Inferior parietal cortex (tissue), 1 donor: ENCODE results near the gene FARP1.

ENCODE experiments used
- DNase-seq: peaks from one replicate; pipeline ENCODE4 v3.0.0-alpha.2; 2016; ENCODE audit errors: extremely low spot score

The FARP1 gene

DNA sequence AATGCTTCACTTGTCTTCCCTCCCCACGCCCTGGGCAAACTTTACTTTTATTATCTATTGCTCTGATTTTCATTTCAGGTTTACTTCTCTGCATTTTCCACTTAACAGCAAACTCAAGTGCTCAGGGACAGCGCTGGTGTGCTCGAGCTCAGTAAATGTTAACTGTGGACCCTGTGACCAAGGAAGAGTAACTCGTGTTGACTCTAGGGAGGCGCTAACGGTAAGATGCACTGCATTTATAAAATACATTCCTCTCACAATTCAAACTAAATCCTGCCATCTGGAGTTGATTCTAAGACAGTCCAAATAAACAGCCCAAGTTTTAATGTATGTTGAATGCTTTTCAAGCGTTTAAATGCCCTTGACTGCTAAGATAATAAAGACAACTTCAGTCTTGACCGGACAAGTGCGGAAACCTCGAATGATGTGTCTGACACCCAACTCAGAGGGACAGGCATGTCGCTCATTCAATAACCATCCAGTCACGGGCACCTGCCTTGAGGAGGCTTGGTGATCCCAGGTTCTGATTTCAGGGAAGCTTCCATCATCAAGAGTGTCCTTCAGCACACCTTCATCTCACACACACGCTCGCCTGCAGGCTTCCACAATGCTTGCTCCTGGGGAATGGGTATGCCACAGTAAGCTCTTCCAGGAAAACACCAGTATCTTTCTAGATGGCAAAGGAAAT lies 340.9 kb downstream of the FARP1 start:
- no peak for DNase-seq

GRCh38 chr13:98484289-98485219 lies 341.7 kb downstream of the FARP1 start:
- DNase-seq = no peak

DNA sequence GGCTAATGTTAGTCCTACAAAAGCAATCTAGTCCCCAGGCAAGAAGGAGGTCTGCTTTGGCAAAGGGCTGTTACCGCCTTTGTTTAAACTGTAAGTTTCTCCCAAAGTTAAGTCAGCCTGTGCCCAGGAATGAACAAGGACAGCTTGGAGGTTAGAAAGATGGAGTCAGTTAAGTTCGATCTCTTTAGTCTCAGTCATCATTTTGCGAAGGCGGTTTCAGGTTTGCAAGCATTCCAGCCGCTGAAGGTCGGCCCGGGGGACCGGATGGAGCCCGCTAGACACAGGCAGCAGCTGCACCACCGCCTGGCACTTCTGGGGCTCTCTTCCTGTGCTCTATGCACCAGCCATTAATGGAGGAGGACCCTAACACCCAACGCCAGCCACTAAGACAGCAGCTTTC lies 342.7 kb downstream of the FARP1 start:
- no peak for DNase-seq

DNA sequence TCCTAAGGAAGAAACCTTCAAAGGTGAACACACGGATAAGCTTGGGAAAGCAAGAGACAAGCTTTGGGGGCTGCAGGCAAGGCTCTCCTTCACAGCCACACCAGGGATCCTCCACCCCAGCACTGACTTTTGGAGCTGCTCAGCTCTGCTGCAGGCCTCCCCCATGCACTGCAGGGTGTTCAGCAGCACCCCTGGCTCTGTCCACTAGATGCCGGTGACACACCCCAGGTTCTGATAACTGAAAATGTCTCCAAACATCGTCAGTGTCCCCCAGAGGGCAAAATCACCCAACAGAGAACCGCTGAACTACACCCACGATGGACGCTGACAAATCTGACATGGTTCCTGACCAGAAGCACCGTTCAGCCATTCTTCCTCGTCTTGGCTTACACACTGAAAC lies 343.5 kb downstream of the FARP1 start:
- no peak for DNase-seq

DNA sequence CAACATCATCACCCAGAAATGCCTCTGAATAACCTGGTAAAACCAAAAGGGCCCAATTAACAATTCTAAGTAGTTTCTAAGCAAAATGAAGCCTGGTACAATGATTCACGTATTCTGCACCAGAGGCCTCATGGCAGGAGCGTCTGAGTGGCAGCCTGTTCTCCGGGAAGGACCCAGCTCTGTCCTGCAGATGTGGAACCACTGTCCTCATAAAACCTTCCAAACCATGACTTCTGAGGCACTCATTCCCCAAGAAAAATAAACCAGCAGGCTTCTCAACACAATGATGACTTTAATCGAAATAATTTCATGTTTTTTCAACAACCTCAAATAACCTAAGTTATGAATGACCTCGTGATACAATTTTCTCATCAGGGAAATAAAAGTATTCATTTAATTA lies 344.1 kb downstream of the FARP1 start:
- no peak for DNase-seq

- no peak for DNase-seq
Measured at GRCh38 chr13:98487522-98487921, 344.6 kb downstream of the FARP1 start.

GRCh38 chr13:98488736-98489135 lies 345.8 kb downstream of the FARP1 start:
- no peak for DNase-seq

DNA sequence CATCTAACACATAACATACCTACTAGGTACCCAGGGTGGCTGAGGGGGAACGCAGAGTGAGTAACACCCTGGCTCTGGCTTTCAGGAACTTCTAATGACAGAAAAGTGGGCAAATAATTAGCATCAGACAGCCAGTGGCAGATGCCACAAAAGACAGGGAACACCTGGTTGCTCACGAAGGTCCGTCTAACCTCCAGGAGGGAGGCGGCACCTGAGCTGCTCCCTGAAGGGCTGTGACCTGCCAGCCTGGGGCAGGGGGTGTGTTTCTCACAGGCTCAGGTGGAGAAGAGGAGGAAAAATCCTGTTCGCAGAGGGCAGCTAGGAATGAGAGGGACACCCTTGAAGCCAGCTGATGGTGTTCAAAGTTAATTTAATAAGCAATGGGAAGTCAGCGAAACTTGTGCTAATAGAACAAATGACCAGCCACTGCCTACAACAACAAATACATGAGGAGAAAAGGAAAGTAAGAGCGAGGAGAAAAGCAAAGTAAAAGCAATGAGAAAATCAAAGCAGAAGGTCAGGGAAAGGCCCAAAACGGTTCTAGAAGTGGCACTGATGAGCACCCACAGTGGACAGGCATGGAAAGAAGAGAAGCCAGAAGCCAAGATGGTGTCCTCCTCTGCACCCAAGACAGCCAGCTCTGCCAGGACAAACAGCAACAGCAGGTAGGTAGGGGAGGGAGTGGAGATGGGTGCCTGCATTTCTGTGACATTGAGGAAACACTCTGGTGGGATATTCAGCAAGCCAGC lies 346.7 kb downstream of the FARP1 start:
- DNase-seq = no peak

GRCh38 chr13:98490195-98490836 lies 347.4 kb downstream of the FARP1 start:
- no peak for DNase-seq

DNA sequence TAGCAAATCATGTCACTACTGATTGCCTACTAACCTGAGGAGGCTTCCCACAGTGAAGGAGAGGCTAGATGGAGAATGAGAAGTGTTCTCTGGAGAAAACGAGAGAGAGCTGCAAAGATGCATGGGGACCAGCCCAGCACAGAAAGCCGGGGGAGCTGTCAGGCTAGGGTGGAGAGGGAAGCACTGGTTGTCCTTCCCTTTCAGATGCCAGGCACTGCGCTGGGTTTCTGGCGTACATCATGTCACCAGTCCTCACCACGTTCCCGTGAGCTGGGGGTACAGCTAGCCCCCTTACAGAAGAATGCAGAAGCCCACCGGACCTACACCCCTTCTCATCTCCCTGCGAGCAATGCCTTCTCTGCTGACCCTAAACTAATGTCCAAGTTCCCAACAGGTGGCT lies 348.0 kb downstream of the FARP1 start:
- DNase-seq = no peak

- DNase-seq = no peak
Measured at GRCh38 chr13:98492335-98493041, 349.6 kb downstream of the FARP1 start.

- no peak for DNase-seq
Measured at GRCh38 chr13:98493042-98493712, 350.3 kb downstream of the FARP1 start.

GRCh38 chr13:98494769-98495168 lies 351.9 kb downstream of the FARP1 start:
- DNase-seq = no peak

- no peak for DNase-seq
Measured at GRCh38 chr13:98495627-98496478, 353.0 kb downstream of the FARP1 start.

GRCh38 chr13:98496479-98496791 lies 353.5 kb downstream of the FARP1 start:
- no peak for DNase-seq

GRCh38 chr13:98496966-98497365 lies 354.1 kb downstream of the FARP1 start:
- DNase-seq = no peak

- DNase-seq = no peak
Measured at GRCh38 chr13:98500963-98501421, 358.1 kb downstream of the FARP1 start.

GRCh38 chr13:98503175-98504028 lies 360.5 kb downstream of the FARP1 start:
- DNase-seq = no peak

DNA sequence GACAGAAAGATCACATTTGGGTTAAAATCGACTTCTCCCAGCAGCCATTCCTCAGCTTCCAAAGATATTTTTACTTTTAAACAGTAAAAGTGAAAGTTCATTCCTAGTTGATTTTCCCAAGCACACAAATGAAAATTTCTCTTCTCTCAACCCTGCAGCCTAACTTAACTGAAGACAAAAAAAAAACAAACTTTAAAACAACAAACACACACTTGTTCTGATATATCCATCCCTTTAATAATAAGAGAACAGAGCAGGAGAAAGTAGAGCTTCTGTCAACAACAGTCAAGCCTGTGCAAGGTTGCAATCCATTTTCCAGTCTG lies 361.1 kb downstream of the FARP1 start:
- DNase-seq = no peak
